Parathyroid adenoma (tissue), 2 donors: ENCODE measurements around the gene CCNE1.

Source experiments
- H2AFZ ChIP-seq: fragments of 300-600 bp; sonication (generic); one replicate; pipeline ENCODE4 v1.7.0; 2017; ENCODE audit warnings: antibody characterized with exemption, mild to moderate bottlenecking
- H3K27ac ChIP-seq: fragments of 300-600 bp; sonication (generic); one replicate; pipeline ENCODE4 v1.7.0; 2017
- H3K27me3 ChIP-seq: fragments of 300-600 bp; sonication (generic); one replicate; pipeline ENCODE4 v1.7.0; 2017; ENCODE audit warnings: low read length; ENCODE audit not compliant: control insufficient read depth, insufficient read depth
- H3K36me3 ChIP-seq: fragments of 300-600 bp; sonication (generic); one replicate; pipeline ENCODE4 v1.7.0; 2017; ENCODE audit warnings: low read length; ENCODE audit not compliant: control insufficient read depth, insufficient read depth
- H3K4me1 ChIP-seq: fragments of 300-600 bp; sonication (generic); one replicate; pipeline ENCODE4 v1.7.0; 2017; ENCODE audit warnings: control low read depth
- H3K4me2 ChIP-seq: fragments of 300-600 bp; sonication (generic); one replicate; pipeline ENCODE4 v1.7.0; 2017; ENCODE audit warnings: low read length
- H3K4me3 ChIP-seq: fragments of 300-600 bp; sonication (generic); one replicate; pipeline ENCODE4 v1.7.0; 2017; ENCODE audit warnings: low read depth, low read length
- H3K79me2 ChIP-seq: fragments of 300-600 bp; sonication (generic); one replicate; pipeline ENCODE4 v1.7.0; 2017; ENCODE audit warnings: control low read depth
- H3K9ac ChIP-seq: fragments of 300-600 bp; sonication (generic); one replicate; pipeline ENCODE4 v1.7.0; 2017; ENCODE audit warnings: mild to moderate bottlenecking
- H3K9me3 ChIP-seq: fragments of 300-600 bp; sonication (generic); one replicate; pipeline ENCODE4 v1.7.0; 2017; ENCODE audit warnings: low read length; ENCODE audit not compliant: control insufficient read depth
- TF ChIP-seq, protein P1 (sequence below): fragments of 300-600 bp; sonication (generic); IDR thresholded peaks from one replicate; pipeline ENCODE4 v1.7.0; 2017; ENCODE audit warnings: antibody characterized with exemption, mild to moderate bottlenecking
- donor health status: primary hyperparathyroidism.

Gene CCNE1

DNA sequence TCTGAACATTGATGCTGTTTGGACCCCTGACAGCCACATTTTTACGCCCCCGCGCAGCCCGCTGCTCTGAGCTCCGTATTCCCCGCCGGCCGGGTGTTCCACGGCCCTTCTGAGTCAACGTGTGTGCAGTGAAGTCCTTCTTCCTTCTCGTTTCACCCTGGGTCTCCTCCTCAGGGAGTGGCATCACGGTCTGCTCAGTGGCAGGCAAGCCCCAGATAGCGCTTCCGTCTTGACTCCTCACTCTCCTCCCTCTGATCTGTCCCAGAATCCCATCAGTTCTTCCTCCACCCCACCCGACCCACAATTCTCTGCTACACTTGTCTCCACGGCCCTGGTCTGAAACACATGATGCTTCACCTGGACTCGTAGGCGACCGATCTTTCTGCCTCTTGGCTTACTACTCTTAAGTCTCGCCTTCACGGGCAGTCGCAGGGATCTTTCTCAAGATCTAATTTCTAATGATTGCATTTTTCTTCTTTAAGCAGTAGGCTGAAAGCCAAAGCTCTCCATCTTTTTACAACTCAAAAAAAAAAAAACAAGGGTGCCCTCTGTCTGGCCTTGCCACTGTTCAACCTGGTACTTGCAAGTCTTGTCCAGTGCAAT is 33.9 kb downstream of the CCNE1 start:
- H3K36me3 ChIP-seq = no peaks in the 10 kb centered on the region
- H3K4me1 ChIP-seq = no peaks in the 10 kb centered on the region
- H2AFZ ChIP-seq = peak overlapping the region; percentile 85
- H3K9ac ChIP-seq = no peak overlapping the region
- H3K27ac ChIP-seq = peak overlapping the region; percentile 61
- TF ChIP-seq, protein P1, sequence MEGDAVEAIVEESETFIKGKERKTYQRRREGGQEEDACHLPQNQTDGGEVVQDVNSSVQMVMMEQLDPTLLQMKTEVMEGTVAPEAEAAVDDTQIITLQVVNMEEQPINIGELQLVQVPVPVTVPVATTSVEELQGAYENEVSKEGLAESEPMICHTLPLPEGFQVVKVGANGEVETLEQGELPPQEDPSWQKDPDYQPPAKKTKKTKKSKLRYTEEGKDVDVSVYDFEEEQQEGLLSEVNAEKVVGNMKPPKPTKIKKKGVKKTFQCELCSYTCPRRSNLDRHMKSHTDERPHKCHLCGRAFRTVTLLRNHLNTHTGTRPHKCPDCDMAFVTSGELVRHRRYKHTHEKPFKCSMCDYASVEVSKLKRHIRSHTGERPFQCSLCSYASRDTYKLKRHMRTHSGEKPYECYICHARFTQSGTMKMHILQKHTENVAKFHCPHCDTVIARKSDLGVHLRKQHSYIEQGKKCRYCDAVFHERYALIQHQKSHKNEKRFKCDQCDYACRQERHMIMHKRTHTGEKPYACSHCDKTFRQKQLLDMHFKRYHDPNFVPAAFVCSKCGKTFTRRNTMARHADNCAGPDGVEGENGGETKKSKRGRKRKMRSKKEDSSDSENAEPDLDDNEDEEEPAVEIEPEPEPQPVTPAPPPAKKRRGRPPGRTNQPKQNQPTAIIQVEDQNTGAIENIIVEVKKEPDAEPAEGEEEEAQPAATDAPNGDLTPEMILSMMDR = no peak
- no peaks in the 10 kb centered on the region for H3K27me3 ChIP-seq
- H3K4me2 ChIP-seq = peak overlapping the region; percentile 77
- peak overlapping the region; percentile 51 for H3K4me3 ChIP-seq
- no peaks in the 10 kb centered on the region for H3K79me2 ChIP-seq
- no peaks in the 10 kb centered on the region for H3K9me3 ChIP-seq

DNA sequence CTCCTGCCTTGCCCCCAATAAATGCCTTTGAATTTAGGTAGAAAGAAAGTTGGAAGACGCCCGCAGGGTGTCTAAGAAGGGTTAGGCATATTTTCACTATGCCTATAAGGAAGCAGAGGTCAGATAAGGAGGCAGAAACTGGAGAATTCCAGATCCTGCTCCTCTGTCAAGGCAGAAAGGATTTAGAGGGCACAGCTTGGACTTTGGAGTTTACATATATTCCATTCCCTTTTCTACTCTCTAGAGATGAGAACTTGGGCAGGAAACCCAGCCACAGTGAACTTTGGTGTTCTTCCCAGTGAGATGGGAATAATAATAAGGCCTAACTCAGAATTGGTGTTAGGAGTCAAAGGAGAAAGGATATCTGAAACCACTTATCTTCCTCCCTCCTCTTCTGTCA is 37.4 kb downstream of the CCNE1 start:
- Histone ChIP-seq H3K9ac (no peak overlapping the region), H3K4me2 (no peak overlapping the region), H3K9me3 (no peaks in the 10 kb centered on the region), H3K79me2 (no peaks in the 10 kb centered on the region), H3K36me3 (no peaks in the 10 kb centered on the region), H3K4me3 (no peak overlapping the region), H2AFZ (no peak overlapping the region), H3K27ac (no peak overlapping the region), H3K4me1 (no peaks in the 10 kb centered on the region), H3K27me3 (no peaks in the 10 kb centered on the region)
- TF ChIP-seq, protein P1 = no peak

DNA sequence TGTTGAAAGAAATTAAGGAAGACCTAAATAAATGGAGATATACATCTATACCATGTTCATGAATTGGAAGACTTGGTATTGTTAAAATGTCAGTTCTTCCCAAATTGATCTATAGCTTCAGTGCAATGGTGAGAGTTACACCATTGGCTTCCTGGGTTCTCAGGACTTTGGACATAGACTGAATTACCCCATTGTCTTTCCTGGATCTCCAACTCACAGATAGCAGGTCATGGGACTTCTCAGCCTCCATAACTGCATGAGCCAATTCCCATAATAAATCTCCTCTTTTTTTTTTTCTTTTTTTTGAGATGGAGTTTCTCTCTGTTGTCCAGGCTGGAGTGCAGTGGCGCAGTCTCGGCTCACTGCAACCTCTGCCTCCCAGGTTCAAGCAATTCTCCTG is 38.7 kb downstream of the CCNE1 start:
- H3K79me2 ChIP-seq = no peaks in the 10 kb centered on the region
- H3K4me3 ChIP-seq = no peak overlapping the region
- H3K4me1 ChIP-seq = no peaks in the 10 kb centered on the region
- H3K36me3 ChIP-seq = no peaks in the 10 kb centered on the region
- TF ChIP-seq, protein P1 = no peak
- no peak overlapping the region for H3K4me2 ChIP-seq
- H2AFZ ChIP-seq = no peak overlapping the region
- no peaks in the 10 kb centered on the region for H3K9me3 ChIP-seq
- H3K27me3 ChIP-seq = no peaks in the 10 kb centered on the region
- no peak overlapping the region for H3K9ac ChIP-seq
- H3K27ac ChIP-seq = no peak overlapping the region

DNA sequence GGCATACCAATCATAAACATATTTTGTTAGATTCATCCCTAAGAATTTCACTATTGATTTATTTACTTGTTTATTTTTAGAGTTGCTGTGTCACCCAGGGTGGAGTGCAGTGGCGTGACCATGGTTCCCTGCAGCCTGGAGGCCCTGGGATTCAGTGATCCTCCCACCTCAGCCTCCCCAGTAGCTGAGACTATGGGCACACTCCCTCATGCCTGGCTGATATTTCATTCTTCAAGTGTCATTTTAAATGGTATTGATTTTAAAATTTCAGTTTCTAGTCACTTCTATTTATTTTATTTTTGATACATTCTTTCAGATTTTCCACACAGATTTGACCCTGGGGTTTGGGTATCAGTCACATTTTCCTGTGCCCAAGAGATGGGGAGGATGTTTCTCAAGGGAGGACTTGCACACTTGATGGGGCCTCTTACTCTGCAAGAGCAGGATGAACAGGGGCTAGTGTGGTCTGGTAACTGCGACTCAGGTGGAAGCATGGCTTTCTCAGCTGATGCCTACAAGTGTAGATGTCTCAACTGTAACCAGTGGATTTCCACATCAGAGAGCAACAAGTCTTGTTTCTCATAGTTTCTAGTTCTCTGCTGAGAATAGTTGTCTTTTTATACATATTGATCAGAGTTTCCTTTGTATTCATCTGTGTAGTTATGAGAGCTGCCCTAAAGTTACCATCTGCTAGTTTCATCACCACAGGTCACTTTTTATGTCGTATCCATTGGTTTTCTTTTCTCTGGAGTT is 40.2 kb downstream of the CCNE1 start:
- H3K9ac ChIP-seq = no peak overlapping the region
- no peaks in the 10 kb centered on the region for H3K4me1 ChIP-seq
- H3K9me3 ChIP-seq = no peaks in the 10 kb centered on the region
- no peak overlapping the region for H3K4me2 ChIP-seq
- no peak overlapping the region for H3K4me3 ChIP-seq
- H3K27me3 ChIP-seq = no peaks in the 10 kb centered on the region
- H3K36me3 ChIP-seq = no peaks in the 10 kb centered on the region
- no peaks in the 10 kb centered on the region for H3K79me2 ChIP-seq
- no peak overlapping the region for H3K27ac ChIP-seq
- TF ChIP-seq, protein P1 = no peak
- H2AFZ ChIP-seq = no peak overlapping the region

DNA sequence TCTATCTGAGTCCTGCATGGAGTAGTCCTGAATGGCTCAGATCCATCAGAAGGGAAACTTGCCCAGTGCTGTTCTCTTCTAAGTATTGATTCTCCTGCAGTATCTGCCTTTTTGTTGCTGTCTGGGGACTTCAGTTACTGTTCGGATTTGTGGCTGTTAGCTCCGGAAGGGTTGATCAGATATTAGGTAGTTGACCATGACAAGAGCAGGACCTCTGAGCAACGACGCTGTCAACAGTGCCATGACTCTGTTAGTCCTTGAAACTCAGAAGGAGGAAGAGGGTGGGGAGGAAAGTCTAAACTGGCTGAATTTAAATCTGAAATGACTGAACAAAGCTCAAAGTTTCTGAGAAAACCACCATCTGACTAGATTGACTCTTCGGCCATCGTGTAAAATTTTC is 42.2 kb downstream of the CCNE1 start:
- Histone ChIP-seq H3K4me3 (no peak overlapping the region), H3K9ac (no peak overlapping the region), H3K27ac (no peak overlapping the region), H3K4me1 (no peaks in the 10 kb centered on the region), H3K9me3 (no peaks in the 10 kb centered on the region), H3K4me2 (no peak overlapping the region), H3K27me3 (no peaks in the 10 kb centered on the region), H3K36me3 (no peaks in the 10 kb centered on the region), H3K79me2 (no peaks in the 10 kb centered on the region), H2AFZ (no peak overlapping the region)
- TF ChIP-seq, protein P1 = no peak
